Panc1 (cell line): ENCODE results near the gene SUPT3H. TPM values are rescaled to one million over a fixed set of nuclear protein-coding genes. Genes with fewer than 3 reads are reported as not detected.

Experiments
- ATAC-seq: fragments of 200-7000 bp; cut with Tn5 transposase; 2 replicates; pipeline ENCODE4 v1.9.1; 2020; ENCODE audit warnings: mild to moderate bottlenecking, moderate library complexity
- BruUV-seq: library from RNA; stranded (reverse); fragments of 400-500 nt; replicated peaks from 2 replicates; lab custom pipeline; 2021; lab: Mats Ljungman, UMichigan
- CTCF ChIA-PET: fragments of 300-600 bp; sonication (Branson Sonifier 250); formaldehyde crosslinking; loops from one replicate; lab custom pipeline; 2022; ENCODE audit warnings: antibody characterized with exemption; lab: Charles Lee
- POLR2A ChIA-PET: fragments of 300-600 bp; sonication (Branson Sonifier 250); formaldehyde crosslinking; loops from one replicate; lab custom pipeline; 2022; ENCODE audit warnings: antibody characterized with exemption; lab: Charles Lee
- DNase-seq: peaks from one replicate; pipeline ENCODE4 v3.0.0-alpha.2; 2010; ENCODE audit warnings: low read depth, low spot score
- H3K27ac ChIP-seq: 2 replicates; pipeline ENCODE4 v1.5.1; 2011; ENCODE audit warnings: mild to moderate bottlenecking, low read length, inconsistent platforms
- H3K27me3 ChIP-seq: fragments of 200-500 bp; sonication (Bioruptor generic); 2 replicates; pipeline ENCODE4 v1.6.0; 2014; ENCODE audit warnings: low read length, inconsistent platforms; ENCODE audit not compliant: control insufficient read depth, insufficient read depth
- H3K36me3 ChIP-seq: fragments of 200-500 bp; sonication (Bioruptor generic); 2 replicates; pipeline ENCODE4 v1.5.1; 2014; ENCODE audit warnings: inconsistent platforms, mild to moderate bottlenecking, low read length, moderate library complexity; ENCODE audit not compliant: control insufficient read depth, insufficient read depth
- H3K4me1 ChIP-seq: 2 replicates; pipeline ENCODE4 v1.5.1; 2011; ENCODE audit warnings: inconsistent platforms, mild to moderate bottlenecking, low read length, moderate library complexity; ENCODE audit not compliant: control insufficient read depth, insufficient read depth
- H3K4me3 ChIP-seq, 2 experiments: 2 replicates each; pipeline ENCODE4 v1.5.1; 2011 to 2012; ENCODE audit warnings: low read depth in 2 of 2, low read length in 2 of 2, mild to moderate bottlenecking in 2 of 2, inconsistent platforms in 1 of 2, moderate library complexity in 1 of 2
- H3K9me3 ChIP-seq: fragments of 200-500 bp; sonication (Bioruptor generic); 2 replicates; pipeline ENCODE4 v1.5.1; 2014; ENCODE audit warnings: low read depth, mild to moderate bottlenecking, inconsistent platforms, low read length, moderate library complexity; ENCODE audit not compliant: control insufficient read depth, insufficient read depth
- CTCF ChIP-seq: fragments of 450-650 bp; IDR thresholded peaks from 2 replicates; pipeline ENCODE4 v1.5.1; 2017; ENCODE audit warnings: mild to moderate bottlenecking
- POLR2AphosphoS5 ChIP-seq: IDR thresholded peaks from 2 replicates; pipeline ENCODE4 v1.6.1; 2012; ENCODE audit warnings: mild to moderate bottlenecking, low read depth, low read length, moderate library complexity
- REST ChIP-seq, 2 experiments: IDR thresholded peaks; 2 replicates each; pipeline ENCODE4 v1.6.1; 2011 to 2012; ENCODE audit warnings: low read depth in 2 of 2, control low read depth in 1 of 2, low read length in 1 of 2, mild to moderate bottlenecking in 1 of 2, moderate library complexity in 1 of 2; ENCODE audit not compliant: insufficient read depth in 1 of 2
- SIN3A ChIP-seq: IDR thresholded peaks from 2 replicates; pipeline ENCODE4 v1.6.1; 2012; ENCODE audit warnings: low read depth, mild to moderate bottlenecking, low read length, moderate library complexity, borderline replicate concordance; ENCODE audit not compliant: insufficient read depth
- TCF7L2 ChIP-seq: IDR thresholded peaks from 2 replicates; pipeline ENCODE4 v1.6.1; 2011; ENCODE audit warnings: mild to moderate bottlenecking, low read depth, low read length, inconsistent platforms
- in situ Hi-C: cut with HindIII; loops from 2 replicates; pipeline ENCODE4 v1.10.0; 2016; ENCODE audit warnings: low sequenced_read_pairs, low pct_unique_long_range_greater_than_20kb
- intact Hi-C: fragments of 100-400 bp; cut with micrococcal nuclease; formaldehyde crosslinking; loops from one replicate; pipeline ENCODE4 v1.10.0; 2022; ENCODE audit not compliant: unreplicated experiment
- total RNA-seq: library from RNA; stranded (reverse); gene quantifications from one replicate; pipeline ENCODE4 v1.2.1, GENCODE V29; 2021; ENCODE audit not compliant: unreplicated experiment

Gene SUPT3H
- total RNA-seq, 1 experiment from 2014 or later = 11.0 TPM

GRCh38 chr6:45364466-45364865 lies 13.3 kb downstream of the SUPT3H start:
- Histone ChIP-seq H3K4me1 (no peaks in the 10 kb centered on the region), H3K27me3 (no peaks in the 10 kb centered on the region), H3K27ac (no peak overlapping the region), H3K9me3 (no peaks in the 10 kb centered on the region), H3K4me3 (no peak overlapping the region), H3K36me3 (no peaks in the 10 kb centered on the region)
- ChIA-PET POLR2A (interaction anchor here (1.4 kb wide), 1 partner anchor 13 kb away, joined by 3 read pairs; the partner anchor contains the start of gene SUPT3H), CTCF (no interaction called here)
- in situ Hi-C loops = no loop called here
- DNase-seq (no peak), ATAC-seq (no peak)
- TF ChIP-seq REST (IDR thresholded peaks at IDR 0.05; ENCODE audit: insufficient read depth in 1 of 2, low read depth in 2 of 2, low read length in 1 of 2) (no peak), TCF7L2 (no peak), CTCF (no peak)
- intact Hi-C loops = no loop called here
- no TSS peak for BruUV-seq

- BruUV-seq = no TSS peak
- ChIA-PET POLR2A (no interaction called here), CTCF (no interaction called here)
- H3K9me3 ChIP-seq = no peaks in the 10 kb centered on the region
- intact Hi-C loops (no loop called here), in situ Hi-C loops (no loop called here)
- DNase-seq (no peak), ATAC-seq (no peak)
- no peaks in the 10 kb centered on the region for H3K27me3 ChIP-seq
- no peak overlapping the region for H3K27ac ChIP-seq
- H3K4me3 ChIP-seq = no peak overlapping the region
- H3K4me1 ChIP-seq = no peaks in the 10 kb centered on the region
- TF ChIP-seq POLR2AphosphoS5 = no peak
- TF ChIP-seq TCF7L2 = no peak
- no peaks in the 10 kb centered on the region for H3K36me3 ChIP-seq
Observed at GRCh38 chr6:45353654-45354053, 24.1 kb downstream of the SUPT3H start.

GRCh38 chr6:45351667-45352066 lies 26.1 kb downstream of the SUPT3H start:
- no TSS peak for BruUV-seq
- ChIA-PET CTCF (no interaction called here), POLR2A (no interaction called here)
- no peak for ATAC-seq
- in situ Hi-C loops (no loop called here), intact Hi-C loops (no loop called here)
- H3K4me1 ChIP-seq = no peaks in the 10 kb centered on the region
- no peaks in the 10 kb centered on the region for H3K27me3 ChIP-seq
- no peaks in the 10 kb centered on the region for H3K36me3 ChIP-seq
- H3K27ac ChIP-seq = no peak overlapping the region
- H3K9me3 ChIP-seq = no peaks in the 10 kb centered on the region
- H3K4me3 ChIP-seq = no peak overlapping the region
- DNase-seq = no peak
- TF ChIP-seq CTCF (no peak), SIN3A (no peak), POLR2AphosphoS5 (no peak), REST (IDR thresholded peaks at IDR 0.05; ENCODE audit: insufficient read depth in 1 of 2, low read depth in 2 of 2, low read length in 1 of 2) (no peak), TCF7L2 (no peak)
